ENCODE data around the gene BCL11A.

DNA sequence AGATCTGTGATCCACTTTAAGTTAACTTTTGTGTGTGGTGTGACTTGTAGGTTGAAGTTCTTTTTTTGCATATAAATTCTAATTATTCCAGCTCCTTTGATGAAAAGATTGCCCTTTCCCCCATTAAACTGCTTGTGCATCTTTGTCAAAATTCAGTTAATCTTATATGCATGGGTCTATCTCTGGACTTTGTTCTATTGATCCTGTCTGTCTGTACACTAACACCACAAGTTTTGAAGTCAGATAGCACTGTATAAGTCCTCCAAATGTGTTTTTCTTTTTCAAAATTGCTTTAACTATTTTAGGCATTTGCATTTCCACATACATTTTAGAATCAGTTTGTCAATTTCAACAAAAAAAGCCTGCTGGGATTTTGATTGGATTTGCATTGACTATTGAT is 137.6 kb downstream of the BCL11A start:
- TF ChIP-seq EZH2 (IDR thresholded peaks at IDR 0.05; ENCODE audit: low read length) = no peak
- TF ChIP-seq, protein P1, sequence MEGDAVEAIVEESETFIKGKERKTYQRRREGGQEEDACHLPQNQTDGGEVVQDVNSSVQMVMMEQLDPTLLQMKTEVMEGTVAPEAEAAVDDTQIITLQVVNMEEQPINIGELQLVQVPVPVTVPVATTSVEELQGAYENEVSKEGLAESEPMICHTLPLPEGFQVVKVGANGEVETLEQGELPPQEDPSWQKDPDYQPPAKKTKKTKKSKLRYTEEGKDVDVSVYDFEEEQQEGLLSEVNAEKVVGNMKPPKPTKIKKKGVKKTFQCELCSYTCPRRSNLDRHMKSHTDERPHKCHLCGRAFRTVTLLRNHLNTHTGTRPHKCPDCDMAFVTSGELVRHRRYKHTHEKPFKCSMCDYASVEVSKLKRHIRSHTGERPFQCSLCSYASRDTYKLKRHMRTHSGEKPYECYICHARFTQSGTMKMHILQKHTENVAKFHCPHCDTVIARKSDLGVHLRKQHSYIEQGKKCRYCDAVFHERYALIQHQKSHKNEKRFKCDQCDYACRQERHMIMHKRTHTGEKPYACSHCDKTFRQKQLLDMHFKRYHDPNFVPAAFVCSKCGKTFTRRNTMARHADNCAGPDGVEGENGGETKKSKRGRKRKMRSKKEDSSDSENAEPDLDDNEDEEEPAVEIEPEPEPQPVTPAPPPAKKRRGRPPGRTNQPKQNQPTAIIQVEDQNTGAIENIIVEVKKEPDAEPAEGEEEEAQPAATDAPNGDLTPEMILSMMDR (optimal IDR thresholded peaks at IDR 0.05 in 1 of 3, IDR thresholded peaks at IDR 0.05 in 1 of 3, conservative IDR thresholded peaks at IDR 0.05 in 1 of 3; ENCODE audit: extremely low read depth in 1 of 3, insufficient read depth in 2 of 3, low read length in 3 of 3) = no peak

Measured in keratinocyte (primary cell).